Ovary (tissue), 3 donors: ENCODE measurements around the gene SPP1.

ENCODE experiments used
- EP300 ChIP-seq: sonication (generic); formaldehyde crosslinking; IDR thresholded peaks from one replicate; pipeline ENCODE4 v1.6.1; 2017; ENCODE audit warnings: antibody characterized with exemption
- POLR2A ChIP-seq: fragments of 450-650 bp; IDR thresholded peaks from one replicate; pipeline ENCODE4 v1.6.1; 2017; ENCODE audit warnings: antibody characterized with exemption, mild to moderate bottlenecking, moderate library complexity
- TF ChIP-seq, protein P1 (sequence below), 3 donors: fragments of 450-650 bp in 2 of 3; fragments of 200-600 bp in 1 of 3; IDR thresholded peaks; one replicate each; pipeline versions ENCODE4 v1.5.1 to v1.8.0; 2016 to 2022; ENCODE audit warnings: antibody characterized with exemption in 3 of 3, mild to moderate bottlenecking in 1 of 3
- donor health status: DM: no; HTN: no; CAD: no.

DNA sequence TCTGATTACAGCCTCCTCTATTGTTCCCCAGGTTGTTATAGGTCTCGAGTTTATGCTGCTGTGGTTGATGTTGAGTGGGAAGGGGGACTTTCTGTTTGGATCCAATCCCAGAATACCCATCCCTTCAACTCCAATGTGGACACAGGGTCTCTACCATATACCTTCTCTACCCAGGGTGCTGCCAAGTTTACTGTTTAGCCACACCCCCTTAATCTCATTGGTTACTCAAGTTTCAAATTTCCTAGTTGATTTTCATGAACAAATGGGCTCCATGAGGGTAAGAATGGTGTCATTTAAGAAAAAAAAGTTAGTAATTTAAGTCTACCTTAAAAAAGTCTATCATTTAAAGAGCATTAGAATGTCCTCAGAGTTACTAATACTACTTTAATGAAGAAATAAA, 3.6 kb upstream of the SPP1 start:
- TF ChIP-seq EP300 (no peak), POLR2A (no peak)
- TF ChIP-seq, protein P1, sequence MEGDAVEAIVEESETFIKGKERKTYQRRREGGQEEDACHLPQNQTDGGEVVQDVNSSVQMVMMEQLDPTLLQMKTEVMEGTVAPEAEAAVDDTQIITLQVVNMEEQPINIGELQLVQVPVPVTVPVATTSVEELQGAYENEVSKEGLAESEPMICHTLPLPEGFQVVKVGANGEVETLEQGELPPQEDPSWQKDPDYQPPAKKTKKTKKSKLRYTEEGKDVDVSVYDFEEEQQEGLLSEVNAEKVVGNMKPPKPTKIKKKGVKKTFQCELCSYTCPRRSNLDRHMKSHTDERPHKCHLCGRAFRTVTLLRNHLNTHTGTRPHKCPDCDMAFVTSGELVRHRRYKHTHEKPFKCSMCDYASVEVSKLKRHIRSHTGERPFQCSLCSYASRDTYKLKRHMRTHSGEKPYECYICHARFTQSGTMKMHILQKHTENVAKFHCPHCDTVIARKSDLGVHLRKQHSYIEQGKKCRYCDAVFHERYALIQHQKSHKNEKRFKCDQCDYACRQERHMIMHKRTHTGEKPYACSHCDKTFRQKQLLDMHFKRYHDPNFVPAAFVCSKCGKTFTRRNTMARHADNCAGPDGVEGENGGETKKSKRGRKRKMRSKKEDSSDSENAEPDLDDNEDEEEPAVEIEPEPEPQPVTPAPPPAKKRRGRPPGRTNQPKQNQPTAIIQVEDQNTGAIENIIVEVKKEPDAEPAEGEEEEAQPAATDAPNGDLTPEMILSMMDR (IDR thresholded peaks at IDR 0.05): no peak
